Karpas-422 (cell line): Measurements from ENCODE around the gene UMAD1. TPM values are rescaled to one million over a fixed set of nuclear protein-coding genes. Genes with fewer than 3 reads are reported as not detected.

Experiments used
- DNase-seq: peaks from one replicate; pipeline ENCODE4 v3.0.0-alpha.2; 2015
- H2AFZ ChIP-seq: fragments of 200-600 bp; sonication (generic); 2 replicates; pipeline ENCODE4 v1.6.1; 2014; ENCODE audit warnings: antibody characterized with exemption, low read length, mixed read lengths
- H3K27ac ChIP-seq: fragments of 200-600 bp; sonication (generic); 2 replicates; pipeline ENCODE4 v1.5.1; 2014; ENCODE audit warnings: mild to moderate bottlenecking, low read length, moderate library complexity
- H3K27me3 ChIP-seq: fragments of 200-600 bp; sonication (generic); 2 replicates; pipeline ENCODE4 v1.6.1; 2014; ENCODE audit warnings: low read length, mixed read lengths
- H3K36me3 ChIP-seq: fragments of 200-600 bp; sonication (generic); 2 replicates; pipeline ENCODE4 v1.6.1; 2014; ENCODE audit warnings: low read length, mixed read lengths; ENCODE audit not compliant: insufficient read depth
- H3K4me1 ChIP-seq: fragments of 200-600 bp; sonication (generic); 2 replicates; pipeline ENCODE4 v1.6.1; 2014; ENCODE audit warnings: mild to moderate bottlenecking, low read length, mixed read lengths
- H3K4me2 ChIP-seq: fragments of 200-600 bp; sonication (generic); 2 replicates; pipeline ENCODE4 v1.6.1; 2014; ENCODE audit warnings: low read length, low read depth, mild to moderate bottlenecking; ENCODE audit not compliant: poor library complexity, severe bottlenecking
- H3K4me3 ChIP-seq: fragments of 200-600 bp; sonication (generic); 2 replicates; pipeline ENCODE4 v1.5.1; 2014; ENCODE audit warnings: mild to moderate bottlenecking, antibody characterized with exemption, low read length, mixed read lengths
- H3K79me2 ChIP-seq: fragments of 200-600 bp; sonication (generic); 2 replicates; pipeline ENCODE4 v1.6.1; 2014; ENCODE audit warnings: mild to moderate bottlenecking, low read length, mixed read lengths
- H3K9ac ChIP-seq: fragments of 200-600 bp; sonication (generic); 2 replicates; pipeline ENCODE4 v1.6.0; 2014; ENCODE audit warnings: low read length
- H3K9me2 ChIP-seq: fragments of 200-600 bp; sonication (generic), shearing (Covaris generic); replicated peaks from 2 replicates; pipeline ENCODE4 v1.6.0; 2014; ENCODE audit warnings: mild to moderate bottlenecking, low read length, moderate library complexity; ENCODE audit not compliant: insufficient read depth
- H3K9me3 ChIP-seq: fragments of 300-700, 200-600 bp; sonication (generic); 2 replicates; pipeline ENCODE4 v1.6.1; 2014; ENCODE audit warnings: low read length, mixed read lengths
- H4K20me1 ChIP-seq: fragments of 200-600 bp; sonication (generic); 2 replicates; pipeline ENCODE4 v1.6.1; 2014; ENCODE audit warnings: mild to moderate bottlenecking, antibody characterized with exemption, low read length, low read depth; ENCODE audit not compliant: insufficient read depth
- total RNA-seq: library from RNA; depleted of rRNA; stranded (reverse); fragments of >200 nt; shearing (Covaris generic); gene quantifications from 2 replicates; pipeline ENCODE4 v1.2.3, GENCODE V29; 2014; ENCODE audit warnings: low replicate concordance

Gene UMAD1
- total RNA-seq, 1 experiment from 2014 or later, result 15.2 TPM

DNA sequence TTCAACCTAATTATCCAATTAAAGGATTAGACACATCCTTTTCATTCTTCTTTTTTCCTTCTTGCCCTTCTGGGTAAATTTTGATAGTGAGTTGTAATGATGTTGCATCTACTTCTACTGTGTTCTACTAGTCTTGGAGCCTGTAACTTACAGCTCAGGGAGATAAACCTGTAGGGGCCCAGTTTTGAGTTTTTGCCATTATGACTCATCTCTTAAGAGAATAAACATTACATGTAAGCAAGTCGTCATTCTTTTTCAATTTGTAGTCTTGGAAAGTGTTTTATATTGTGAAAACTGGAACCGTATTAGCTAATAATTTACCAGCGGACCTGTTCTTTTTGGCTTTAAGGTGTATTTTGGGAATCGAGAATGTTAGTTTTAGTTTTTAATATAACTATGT is 167.6 kb downstream of the UMAD1 start:
- no peak for DNase-seq
- H4K20me1 ChIP-seq, result no peaks in the 10 kb centered on the region
- H3K9me3 ChIP-seq, result no peaks in the 10 kb centered on the region
- no peak overlapping the region for H3K4me2 ChIP-seq
- no peak overlapping the region for H3K9ac ChIP-seq
- no peak overlapping the region for H2AFZ ChIP-seq
- no peak overlapping the region for H3K4me3 ChIP-seq
- H3K27ac ChIP-seq, result no peak overlapping the region
- no peaks in the 10 kb centered on the region for H3K79me2 ChIP-seq
- no peaks in the 10 kb centered on the region for H3K27me3 ChIP-seq
- no peaks in the 10 kb centered on the region for H3K36me3 ChIP-seq
- peaks cover 10% of the 10 kb centered on the region for H3K4me1 ChIP-seq
- H3K9me2 ChIP-seq, result no peaks in the 10 kb centered on the region

DNA sequence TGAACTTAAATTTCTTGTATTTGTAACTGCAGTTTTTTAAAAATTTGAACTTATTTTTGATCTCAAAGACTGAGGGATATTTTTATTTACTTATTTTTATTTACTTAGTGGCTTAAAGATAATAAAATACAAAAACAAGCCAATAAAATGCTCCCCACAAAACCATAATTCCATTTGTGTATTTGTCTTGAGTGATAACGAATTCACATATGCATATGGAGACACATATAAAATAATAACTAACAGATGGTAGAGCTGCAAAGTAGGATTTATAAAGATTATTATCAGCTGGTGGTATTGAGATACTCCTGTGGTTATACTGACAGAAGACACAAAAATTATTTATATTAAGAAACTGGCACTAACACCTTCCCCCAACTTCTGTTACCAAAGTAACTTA is 168.1 kb downstream of the UMAD1 start:
- Histone ChIP-seq H3K9me3 (no peaks in the 10 kb centered on the region), H3K27me3 (no peaks in the 10 kb centered on the region), H3K9ac (no peak overlapping the region), H3K79me2 (no peaks in the 10 kb centered on the region), H4K20me1 (no peaks in the 10 kb centered on the region), H3K36me3 (no peaks in the 10 kb centered on the region), H3K9me2 (no peaks in the 10 kb centered on the region), H2AFZ (no peak overlapping the region), H3K4me1 (peaks cover 10% of the 10 kb centered on the region), H3K4me2 (no peak overlapping the region), H3K4me3 (no peak overlapping the region), H3K27ac (no peak overlapping the region)
- no peak for DNase-seq

DNA sequence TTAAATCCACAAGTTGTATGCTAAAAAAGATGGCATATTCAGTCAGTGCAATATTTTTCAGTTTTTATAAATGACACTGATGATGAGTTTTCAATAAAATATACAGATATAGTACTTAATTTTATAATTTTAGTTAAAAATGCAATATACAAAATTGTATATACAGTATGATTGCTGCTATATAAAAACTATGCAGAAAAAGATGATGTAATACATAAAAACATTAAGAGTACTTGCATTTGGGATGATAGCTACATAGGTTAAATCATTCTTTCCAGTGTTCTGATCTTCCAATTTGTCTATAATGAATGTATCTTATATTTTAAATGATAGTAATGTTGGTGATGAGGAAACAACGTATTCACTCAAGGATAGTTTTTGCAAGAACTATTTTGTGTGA is 169.8 kb downstream of the UMAD1 start:
- Histone ChIP-seq H4K20me1 (no peaks in the 10 kb centered on the region), H3K79me2 (no peaks in the 10 kb centered on the region), H2AFZ (no peak overlapping the region), H3K9me3 (no peaks in the 10 kb centered on the region), H3K36me3 (no peaks in the 10 kb centered on the region), H3K9me2 (no peaks in the 10 kb centered on the region), H3K4me2 (no peak overlapping the region), H3K4me1 (peaks cover 10% of the 10 kb centered on the region), H3K27me3 (no peaks in the 10 kb centered on the region), H3K27ac (no peak overlapping the region), H3K4me3 (no peak overlapping the region), H3K9ac (no peak overlapping the region)
- no peak for DNase-seq

DNA sequence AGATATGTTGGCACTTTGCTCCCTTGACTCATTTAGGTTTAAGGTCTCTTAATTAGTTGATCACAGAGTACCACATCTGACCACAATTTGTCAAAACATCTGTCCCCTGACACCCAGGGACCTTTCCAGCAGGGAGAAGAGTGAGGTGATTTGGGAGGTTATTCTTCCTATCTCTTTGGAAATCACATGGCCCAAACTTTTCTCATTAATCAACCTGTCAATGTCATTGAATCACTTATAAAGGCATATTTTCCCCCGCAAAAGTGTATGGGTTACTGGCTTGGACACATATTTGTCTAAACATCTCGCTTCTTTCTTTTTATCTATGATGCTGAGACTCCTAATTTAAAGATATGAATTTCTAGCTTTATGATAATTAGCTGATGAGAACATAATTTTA is 170.3 kb downstream of the UMAD1 start:
- Histone ChIP-seq H3K9me2 (no peaks in the 10 kb centered on the region), H3K4me1 (peaks cover 5% of the 10 kb centered on the region), H2AFZ (no peak overlapping the region), H3K9ac (no peak overlapping the region), H3K27me3 (no peaks in the 10 kb centered on the region), H3K36me3 (no peaks in the 10 kb centered on the region), H3K4me2 (no peak overlapping the region), H3K79me2 (no peaks in the 10 kb centered on the region), H3K27ac (no peak overlapping the region), H4K20me1 (no peaks in the 10 kb centered on the region), H3K9me3 (no peaks in the 10 kb centered on the region), H3K4me3 (no peak overlapping the region)
- no peak for DNase-seq

DNA sequence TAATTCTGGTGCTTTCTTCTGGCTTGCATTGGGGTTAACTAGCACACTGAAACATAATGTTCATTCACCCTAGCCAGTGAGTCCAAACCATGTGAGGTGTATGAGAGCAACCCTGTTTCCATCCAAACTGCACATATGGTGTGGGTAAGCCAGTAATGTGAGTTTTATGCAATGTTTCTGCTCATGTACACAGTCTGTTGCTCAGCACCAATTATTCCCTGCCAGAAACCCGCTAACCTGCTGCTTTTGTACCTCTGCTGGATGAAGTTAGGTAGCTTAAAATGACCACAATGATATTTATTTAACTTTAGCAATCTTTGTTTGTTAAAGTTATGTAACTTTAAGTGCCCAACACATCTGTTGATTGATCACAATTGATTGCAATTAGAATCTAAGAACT is 171.6 kb downstream of the UMAD1 start:
- Histone ChIP-seq H3K27me3 (no peaks in the 10 kb centered on the region), H3K27ac (no peak overlapping the region), H2AFZ (no peak overlapping the region), H3K9me2 (no peaks in the 10 kb centered on the region), H3K9me3 (no peaks in the 10 kb centered on the region), H3K4me1 (no peaks in the 10 kb centered on the region), H3K4me3 (no peak overlapping the region), H4K20me1 (no peaks in the 10 kb centered on the region), H3K79me2 (no peaks in the 10 kb centered on the region), H3K36me3 (no peaks in the 10 kb centered on the region), H3K4me2 (no peak overlapping the region), H3K9ac (no peak overlapping the region)
- no peak for DNase-seq

DNA sequence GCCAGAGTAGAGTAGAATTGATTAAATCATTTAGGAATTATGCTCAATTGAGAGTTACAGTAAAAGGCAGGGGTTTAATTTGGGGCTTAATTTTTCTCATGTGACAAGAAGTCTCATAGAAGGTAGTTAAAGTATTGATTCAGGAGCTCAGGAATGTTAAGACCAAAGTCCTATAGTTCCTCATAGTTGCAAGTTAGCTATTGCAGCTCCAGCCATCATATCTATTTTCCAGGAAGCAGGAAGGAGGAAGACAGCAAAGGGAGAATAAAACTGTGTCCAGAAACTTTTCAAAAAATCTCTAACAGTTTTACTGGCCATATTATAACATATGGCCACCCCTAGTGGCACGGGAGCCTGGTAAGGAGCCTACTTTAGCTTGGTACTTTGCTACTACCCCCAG is 174.8 kb downstream of the UMAD1 start:
- Histone ChIP-seq H3K27ac (no peak overlapping the region), H3K4me3 (no peak overlapping the region), H3K9ac (no peak overlapping the region)

DNA sequence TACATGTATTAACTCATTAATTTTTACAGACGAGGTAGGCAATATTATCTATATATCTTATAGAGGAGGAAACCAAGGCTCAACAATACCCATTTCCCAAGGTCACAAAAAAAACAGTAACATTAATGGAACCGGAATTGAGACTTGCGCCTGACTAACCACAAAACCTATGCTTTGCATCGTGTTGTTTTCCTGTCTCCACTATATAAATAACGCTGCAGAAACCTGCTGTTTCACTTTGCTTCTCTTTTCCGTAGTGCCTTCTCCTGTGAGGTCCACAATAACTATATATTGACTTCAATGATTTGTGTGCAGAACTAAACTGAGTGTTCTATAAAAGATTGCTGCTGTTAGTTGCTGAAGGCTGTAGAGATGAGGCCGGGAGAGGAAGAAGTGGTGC is 175.5 kb downstream of the UMAD1 start:
- Histone ChIP-seq H3K27ac (no peak overlapping the region), H3K9me3 (no peaks in the 10 kb centered on the region), H3K9ac (no peak overlapping the region), H3K9me2 (no peaks in the 10 kb centered on the region), H3K4me1 (peaks cover 17% of the 10 kb centered on the region), H2AFZ (no peak overlapping the region), H3K4me3 (no peak overlapping the region), H3K36me3 (no peaks in the 10 kb centered on the region), H4K20me1 (no peaks in the 10 kb centered on the region), H3K27me3 (no peaks in the 10 kb centered on the region), H3K4me2 (no peak overlapping the region), H3K79me2 (no peaks in the 10 kb centered on the region)
- DNase-seq, result no peak

More for the DNA sequence above, 174.8 kb downstream of the UMAD1 start:
- Histone ChIP-seq H3K9me3 (no peaks in the 10 kb centered on the region), H3K4me2 (no peak overlapping the region), H3K36me3 (no peaks in the 10 kb centered on the region), H3K79me2 (no peaks in the 10 kb centered on the region), H3K9me2 (no peaks in the 10 kb centered on the region), H3K4me1 (peaks cover 10% of the 10 kb centered on the region), H2AFZ (no peak overlapping the region), H3K27me3 (no peaks in the 10 kb centered on the region), H4K20me1 (no peaks in the 10 kb centered on the region)
- DNase-seq, result no peak

DNA sequence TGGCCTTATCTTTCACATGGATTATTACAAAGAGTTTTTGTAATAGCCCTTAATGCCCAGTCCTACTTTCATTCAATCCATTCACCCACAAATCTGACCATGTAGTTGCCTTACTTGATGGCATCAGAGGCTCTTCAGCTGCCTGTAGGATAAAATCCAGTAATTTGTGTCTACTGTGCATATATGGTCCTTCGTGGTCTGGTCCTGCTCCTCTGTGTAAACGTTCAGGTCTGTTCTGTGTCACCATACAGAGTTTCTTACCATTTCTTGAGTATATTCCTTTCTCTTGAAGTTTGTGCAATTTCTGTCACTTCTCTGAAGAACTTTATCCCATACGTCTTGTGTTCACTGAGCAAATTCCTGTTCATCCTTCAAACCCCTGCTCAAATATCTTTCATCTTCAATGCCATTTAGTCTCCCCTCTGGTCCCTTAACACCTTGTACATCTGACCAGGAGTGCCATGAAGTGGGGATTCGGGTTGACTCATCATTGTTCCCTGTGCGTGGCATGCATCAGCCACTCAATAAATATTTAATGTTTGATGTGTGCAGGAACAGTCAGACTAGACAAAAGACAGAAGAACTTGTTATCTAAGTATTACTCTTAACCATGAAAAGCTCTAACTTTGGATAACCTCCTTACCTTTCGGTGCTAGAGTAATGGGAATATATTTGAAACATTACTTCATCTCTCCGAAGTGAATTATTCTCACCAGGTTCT is 176.4 kb downstream of the UMAD1 start:
- no peaks in the 10 kb centered on the region for H3K9me2 ChIP-seq
- no peak for DNase-seq
- H4K20me1 ChIP-seq, result no peaks in the 10 kb centered on the region
- H3K36me3 ChIP-seq, result no peaks in the 10 kb centered on the region
- H3K4me3 ChIP-seq, result no peak overlapping the region
- no peak overlapping the region for H3K9ac ChIP-seq
- H2AFZ ChIP-seq, result no peak overlapping the region
- H3K4me1 ChIP-seq, result peaks cover 18% of the 10 kb centered on the region
- no peaks in the 10 kb centered on the region for H3K9me3 ChIP-seq
- H3K79me2 ChIP-seq, result no peaks in the 10 kb centered on the region
- H3K4me2 ChIP-seq, result no peak overlapping the region
- H3K27me3 ChIP-seq, result no peaks in the 10 kb centered on the region
- H3K27ac ChIP-seq, result no peak overlapping the region
